ENCODE data around the gene ANKRD63. TPM values are rescaled to one million over a fixed set of nuclear protein-coding genes. Genes with fewer than 3 reads are reported as not detected.

The ANKRD63 gene
- total RNA-seq, 1 donor from 2014 or later, result 0.23 TPM

GRCh38 chr15:40314723-40315276, 31.9 kb upstream of the ANKRD63 start:
- intact Hi-C loops (cut with micrococcal nuclease), result no loop called here

GRCh38 chr15:40313531-40314398, 30.9 kb upstream of the ANKRD63 start:
- intact Hi-C loops (cut with micrococcal nuclease), result no loop called here

- intact Hi-C loops (cut with micrococcal nuclease), result no loop called here
These were observed 29.7 kb upstream of the ANKRD63 start for GRCh38 chr15:40312370-40313158.

GRCh38 chr15:40310993-40311392, 28.1 kb upstream of the ANKRD63 start:
- intact Hi-C loops (cut with micrococcal nuclease), result loop anchor here (1.0 kb wide), 1 partner anchor 32 kb away; no protein-coding TSS in a partner anchor

GRCh38 chr15:40310001-40310959, 27.4 kb upstream of the ANKRD63 start:
- intact Hi-C loops (cut with micrococcal nuclease), result loop anchor here (1.0 kb wide), 1 partner anchor 31 kb away; no protein-coding TSS in a partner anchor

GRCh38 chr15:40309344-40309862, 26.5 kb upstream of the ANKRD63 start:
- intact Hi-C loops (cut with micrococcal nuclease), result no loop called here

GRCh38 chr15:40307421-40308211, 24.8 kb upstream of the ANKRD63 start, which contains the start of gene PLCB2:
TSS of gene PLCB2 (minus strand) at chr15:40307935. CDS start at chr15:40307672, 263 bp downstream.
- intact Hi-C loops (cut with micrococcal nuclease), result loop anchor here (1.0 kb wide), 2 partner anchors 16 to 25 kb away; partner anchors contain the start of gene INAFM2

GRCh38 chr15:40306908-40307307, 24.0 kb upstream of the ANKRD63 start:
- intact Hi-C loops (cut with micrococcal nuclease), result loop anchor here (1.0 kb wide), 2 partner anchors 16 to 25 kb away; partner anchors contain the start of gene INAFM2

- intact Hi-C loops (cut with micrococcal nuclease), result no loop called here
These were observed 23.5 kb upstream of the ANKRD63 start for GRCh38 chr15:40306371-40306770.

- intact Hi-C loops (cut with micrococcal nuclease), result no loop called here
These were observed 22.4 kb upstream of the ANKRD63 start for GRCh38 chr15:40305281-40305680.

- intact Hi-C loops (cut with micrococcal nuclease), result no loop called here
These were observed 20.7 kb upstream of the ANKRD63 start for GRCh38 chr15:40303576-40303975.

GRCh38 chr15:40302981-40303380, 20.1 kb upstream of the ANKRD63 start:
- intact Hi-C loops (cut with micrococcal nuclease), result no loop called here

- intact Hi-C loops (cut with micrococcal nuclease), result no loop called here
These were observed 19.5 kb upstream of the ANKRD63 start for GRCh38 chr15:40302288-40302886.

GRCh38 chr15:40301467-40302179, 18.8 kb upstream of the ANKRD63 start:
- intact Hi-C loops (cut with micrococcal nuclease), result no loop called here

GRCh38 chr15:40300771-40301170, 17.9 kb upstream of the ANKRD63 start:
- intact Hi-C loops (cut with micrococcal nuclease), result no loop called here

GRCh38 chr15:40300367-40300766, 17.5 kb upstream of the ANKRD63 start:
- intact Hi-C loops (cut with micrococcal nuclease), result no loop called here

- intact Hi-C loops (cut with micrococcal nuclease), result no loop called here
These were observed 15.5 kb upstream of the ANKRD63 start for GRCh38 chr15:40298216-40298935.

GRCh38 chr15:40297356-40297755, 14.5 kb upstream of the ANKRD63 start:
- intact Hi-C loops (cut with micrococcal nuclease), result no loop called here

All from T-helper 2 cell treated with Interferon-gamma antibody and Interleukin-4, amounts not matched to agents 100 ng/mL and 5 ng/mL, for 36 hours (primary cell).